Hematopoietic multipotent progenitor cell treated with erythropoietin and hydrocortisone succinate and interleukin-3 and kit ligand, for 4 days (in vitro differentiated cells): ENCODE results near the gene KCNV2.
"Not testable (repeated sequence)": the region's sequence is repeated elsewhere in the genome, so short reads cannot be mapped to it uniquely, and the experiment has no call there.

Source experiments
- DNase-seq: peaks from one replicate; pipeline ENCODE4 v3.0.0-alpha.2; 2015

KCNV2 gene

GRCh38 chr9:2717385-2717784 lies at the start of gene KCNV2:
Gene KCNV2 (plus strand): TSS chr9:2717510. CDS start chr9:2717740, 230 bp downstream.
- no peak for DNase-seq

GRCh38 chr9:2673161-2673560 lies 44.1 kb upstream of the KCNV2 start:
- DNase-seq: no peak

GRCh38 chr9:2674141-2674824 lies 43.0 kb upstream of the KCNV2 start:
- no peak for DNase-seq

GRCh38 chr9:2675834-2676233 lies 41.5 kb upstream of the KCNV2 start:
- DNase-seq: no peak

GRCh38 chr9:2676466-2676865 lies 40.8 kb upstream of the KCNV2 start:
- no peak for DNase-seq

- no peak for DNase-seq
These were observed 39.1 kb upstream of the KCNV2 start for GRCh38 chr9:2677915-2678889.

GRCh38 chr9:2679011-2679410 lies 38.3 kb upstream of the KCNV2 start:
- no peak for DNase-seq

- no peak for DNase-seq
These were observed 35.3 kb upstream of the KCNV2 start for GRCh38 chr9:2681981-2682380.

GRCh38 chr9:2686911-2687310 lies 30.4 kb upstream of the KCNV2 start:
- no peak for DNase-seq

GRCh38 chr9:2688636-2689035 lies 28.7 kb upstream of the KCNV2 start:
- DNase-seq: no peak

- DNase-seq: no peak
These were observed 26.1 kb upstream of the KCNV2 start for GRCh38 chr9:2691212-2691611.

GRCh38 chr9:2691626-2692025 lies 25.7 kb upstream of the KCNV2 start:
- DNase-seq: no peak

GRCh38 chr9:2693056-2693455 lies 24.3 kb upstream of the KCNV2 start:
- DNase-seq: no peak

GRCh38 chr9:2697492-2697891 lies 19.8 kb upstream of the KCNV2 start:
- no peak for DNase-seq

- no peak for DNase-seq
These were observed 16.9 kb upstream of the KCNV2 start for GRCh38 chr9:2700398-2700797.

GRCh38 chr9:2700909-2701550 lies 16.3 kb upstream of the KCNV2 start:
- no peak for DNase-seq

GRCh38 chr9:2704504-2704903 lies 12.8 kb upstream of the KCNV2 start:
- peak; percentile 71 for DNase-seq

- not testable (repeated sequence) for DNase-seq
These were observed 10.1 kb upstream of the KCNV2 start for GRCh38 chr9:2707256-2707655.

GRCh38 chr9:2709645-2710101 lies 7.6 kb upstream of the KCNV2 start:
- DNase-seq: no peak

- DNase-seq: no peak
These were observed 5.6 kb upstream of the KCNV2 start for GRCh38 chr9:2711716-2712115.

GRCh38 chr9:2718001-2718697 lies 839 bp downstream of the KCNV2 start:
- DNase-seq: no peak

- DNase-seq: no peak
These were observed 1.4 kb downstream of the KCNV2 start for GRCh38 chr9:2718698-2719033.

- no peak for DNase-seq
These were observed 2.9 kb downstream of the KCNV2 start for GRCh38 chr9:2720179-2720654.
